Measurements from ENCODE around the gene LPAR4.

The LPAR4 gene

GRCh38 chrX:78710171-78710570 lies 37.3 kb upstream of the LPAR4 start:
- H2AK5ac ChIP-seq (ENCODE audit: low read depth, low read length), result no peak overlapping the region
- no peak overlapping the region for H3K23ac ChIP-seq (ENCODE audit: low read depth, low read length, poor library complexity)
- no peak for DNase-seq (ENCODE audit: low spot score)
- H3K4me3 ChIP-seq (ENCODE audit: low read length in 2 of 2), result no peak overlapping the region
- H3K9ac ChIP-seq (ENCODE audit: low read depth, low read length, poor library complexity), result no peak overlapping the region
- no peak overlapping the region for H2AFZ ChIP-seq (ENCODE audit: low read length)
- no peak overlapping the region for H3K4me2 ChIP-seq (ENCODE audit: insufficient read depth, low read length, poor library complexity, severe bottlenecking)
- H4K91ac ChIP-seq (ENCODE audit: low read depth, low read length, poor library complexity), result no peak overlapping the region
- no peak overlapping the region for H2BK12ac ChIP-seq (ENCODE audit: low read length)
- no peaks in the 10 kb centered on the region for H3K36me3 ChIP-seq (replicated peaks in 1 of 2; ENCODE audit: control insufficient read depth in 2 of 2, insufficient read depth in 2 of 2, low read length in 2 of 2)
- no peak overlapping the region for H3K14ac ChIP-seq (ENCODE audit: low read length)
- no peaks in the 10 kb centered on the region for H3K9me3 ChIP-seq (replicated peaks in 1 of 2; ENCODE audit: control insufficient read depth in 2 of 2, insufficient read depth in 1 of 2, low read depth in 1 of 2, low read length in 2 of 2)
- no peak overlapping the region for H4K8ac ChIP-seq (ENCODE audit: low read depth, low read length)
- WGBS, 2 donors (ENCODE audit: extremely low coverage in 2 of 2, insufficient read length in 2 of 2, insufficient replicate concordance in 1 of 2), result no CpG with 5 or more reads among the region's 1 CpG
- no peak overlapping the region for H2BK15ac ChIP-seq (ENCODE audit: low read length)
- no peak overlapping the region for H3K4ac ChIP-seq (ENCODE audit: low read length)
- no peak overlapping the region for H3K18ac ChIP-seq (ENCODE audit: low read length)
- H3K27me3 ChIP-seq (ENCODE audit: control insufficient read depth in 3 of 3, insufficient read depth in 3 of 3, low read depth in 1 of 3, low read length in 3 of 3), result no peaks in the 10 kb centered on the region
- H3K27ac ChIP-seq (replicated peaks; ENCODE audit: low read length), result no peak overlapping the region
- no peak overlapping the region for H2BK5ac ChIP-seq (ENCODE audit: low read length)
- no peak overlapping the region for H2BK120ac ChIP-seq (ENCODE audit: low read depth, low read length)
- H3K79me1 ChIP-seq (ENCODE audit: low read depth, low read length), result no peaks in the 10 kb centered on the region
- H3K4me1 ChIP-seq (ENCODE audit: control insufficient read depth in 2 of 2, insufficient read depth in 1 of 2, low read depth in 1 of 2, low read length in 2 of 2), result no peaks in the 10 kb centered on the region

- Histone ChIP-seq H3K4ac (ENCODE audit: low read length) (no peak overlapping the region), H3K4me1 (ENCODE audit: control insufficient read depth in 2 of 2, insufficient read depth in 1 of 2, low read depth in 1 of 2, low read length in 2 of 2) (no peaks in the 10 kb centered on the region), H3K4me2 (ENCODE audit: insufficient read depth, low read length, poor library complexity, severe bottlenecking) (no peak overlapping the region), H3K4me3 (ENCODE audit: low read length in 2 of 2) (no peak overlapping the region), H3K9me3 (replicated peaks in 1 of 2; ENCODE audit: control insufficient read depth in 2 of 2, insufficient read depth in 1 of 2, low read depth in 1 of 2, low read length in 2 of 2) (no peaks in the 10 kb centered on the region), H3K23ac (ENCODE audit: low read depth, low read length, poor library complexity) (no peak overlapping the region), H3K9ac (ENCODE audit: low read depth, low read length, poor library complexity) (no peak overlapping the region), H4K91ac (ENCODE audit: low read depth, low read length, poor library complexity) (no peak overlapping the region), H2BK15ac (ENCODE audit: low read length) (no peak overlapping the region), H3K79me1 (ENCODE audit: low read depth, low read length) (no peaks in the 10 kb centered on the region), H3K14ac (ENCODE audit: low read length) (no peak overlapping the region), H3K27me3 (ENCODE audit: control insufficient read depth in 3 of 3, insufficient read depth in 3 of 3, low read depth in 1 of 3, low read length in 3 of 3) (no peaks in the 10 kb centered on the region), H2BK120ac (ENCODE audit: low read depth, low read length) (no peak overlapping the region), H3K27ac (replicated peaks; ENCODE audit: low read length) (no peak overlapping the region), H3K36me3 (replicated peaks in 1 of 2; ENCODE audit: control insufficient read depth in 2 of 2, insufficient read depth in 2 of 2, low read length in 2 of 2) (no peaks in the 10 kb centered on the region), H3K18ac (ENCODE audit: low read length) (no peak overlapping the region), H2BK12ac (ENCODE audit: low read length) (no peak overlapping the region), H2AFZ (ENCODE audit: low read length) (no peak overlapping the region), H2BK5ac (ENCODE audit: low read length) (no peak overlapping the region), H2AK5ac (ENCODE audit: low read depth, low read length) (no peak overlapping the region), H4K8ac (ENCODE audit: low read depth, low read length) (no peak overlapping the region)
- no CpG with 5 or more reads among the region's 1 CpG for WGBS, 2 donors (ENCODE audit: extremely low coverage in 2 of 2, insufficient read length in 2 of 2, insufficient replicate concordance in 1 of 2)
- DNase-seq (ENCODE audit: low spot score), result no peak
These were observed 35.2 kb upstream of the LPAR4 start for GRCh38 chrX:78712336-78712735.

GRCh38 chrX:78725287-78725686 lies 22.2 kb upstream of the LPAR4 start:
- H3K27ac ChIP-seq (replicated peaks; ENCODE audit: low read length), result no peak overlapping the region
- H3K9ac ChIP-seq (ENCODE audit: low read depth, low read length, poor library complexity), result no peak overlapping the region
- H3K18ac ChIP-seq (ENCODE audit: low read length), result no peak overlapping the region
- no peak overlapping the region for H3K4ac ChIP-seq (ENCODE audit: low read length)
- H4K91ac ChIP-seq (ENCODE audit: low read depth, low read length, poor library complexity), result no peak overlapping the region
- H2BK120ac ChIP-seq (ENCODE audit: low read depth, low read length), result no peak overlapping the region
- no peak overlapping the region for H2AK5ac ChIP-seq (ENCODE audit: low read depth, low read length)
- no peak overlapping the region for H3K23ac ChIP-seq (ENCODE audit: low read depth, low read length, poor library complexity)
- DNase-seq (ENCODE audit: low spot score), result no peak
- H2BK5ac ChIP-seq (ENCODE audit: low read length), result no peak overlapping the region
- WGBS, 2 donors (ENCODE audit: extremely low coverage in 2 of 2, insufficient read length in 2 of 2, insufficient replicate concordance in 1 of 2), result no CpG with 5 or more reads among the region's 2 CpGs
- no peak overlapping the region for H3K4me2 ChIP-seq (ENCODE audit: insufficient read depth, low read length, poor library complexity, severe bottlenecking)
- H3K4me3 ChIP-seq (ENCODE audit: low read length in 2 of 2), result no peak overlapping the region
- H2AFZ ChIP-seq (ENCODE audit: low read length), result no peak overlapping the region
- no peaks in the 10 kb centered on the region for H3K36me3 ChIP-seq (replicated peaks in 1 of 2; ENCODE audit: control insufficient read depth in 2 of 2, insufficient read depth in 2 of 2, low read length in 2 of 2)
- H3K79me1 ChIP-seq (ENCODE audit: low read depth, low read length), result no peaks in the 10 kb centered on the region
- H3K14ac ChIP-seq (ENCODE audit: low read length), result no peak overlapping the region
- no peak overlapping the region for H2BK15ac ChIP-seq (ENCODE audit: low read length)
- H3K27me3 ChIP-seq (ENCODE audit: control insufficient read depth in 3 of 3, insufficient read depth in 3 of 3, low read depth in 1 of 3, low read length in 3 of 3), result no peaks in the 10 kb centered on the region
- no peak overlapping the region for H4K8ac ChIP-seq (ENCODE audit: low read depth, low read length)
- H2BK12ac ChIP-seq (ENCODE audit: low read length), result no peak overlapping the region
- H3K4me1 ChIP-seq (ENCODE audit: control insufficient read depth in 2 of 2, insufficient read depth in 1 of 2, low read depth in 1 of 2, low read length in 2 of 2), result no peaks in the 10 kb centered on the region
- H3K9me3 ChIP-seq (replicated peaks in 1 of 2; ENCODE audit: control insufficient read depth in 2 of 2, insufficient read depth in 1 of 2, low read depth in 1 of 2, low read length in 2 of 2), result no peaks in the 10 kb centered on the region

GRCh38 chrX:78746496-78746895 lies 1.0 kb upstream of the LPAR4 start:
- Histone ChIP-seq H3K4me1 (ENCODE audit: control insufficient read depth in 2 of 2, insufficient read depth in 1 of 2, low read depth in 1 of 2, low read length in 2 of 2) (peaks cover 2 to 8% of the 10 kb centered on the region in 2 donors), H3K23ac (ENCODE audit: low read depth, low read length, poor library complexity) (no peak overlapping the region), H3K4ac (ENCODE audit: low read length) (no peak overlapping the region), H3K18ac (ENCODE audit: low read length) (no peak overlapping the region), H2BK15ac (ENCODE audit: low read length) (no peak overlapping the region), H3K4me3 (ENCODE audit: low read length in 2 of 2) (no peak overlapping the region), H4K91ac (ENCODE audit: low read depth, low read length, poor library complexity) (no peak overlapping the region), H3K4me2 (ENCODE audit: insufficient read depth, low read length, poor library complexity, severe bottlenecking) (no peak overlapping the region), H3K9me3 (replicated peaks in 1 of 2; ENCODE audit: control insufficient read depth in 2 of 2, insufficient read depth in 1 of 2, low read depth in 1 of 2, low read length in 2 of 2) (no peaks in the 10 kb centered on the region), H2AK5ac (ENCODE audit: low read depth, low read length) (no peak overlapping the region), H3K9ac (ENCODE audit: low read depth, low read length, poor library complexity) (no peak overlapping the region), H2BK120ac (ENCODE audit: low read depth, low read length) (no peak overlapping the region), H3K36me3 (replicated peaks in 1 of 2; ENCODE audit: control insufficient read depth in 2 of 2, insufficient read depth in 2 of 2, low read length in 2 of 2) (no peaks in the 10 kb centered on the region), H3K27ac (replicated peaks; ENCODE audit: low read length) (peak overlapping the region; percentile 92), H2AFZ (ENCODE audit: low read length) (peak overlapping the region; percentile 74), H2BK12ac (ENCODE audit: low read length) (no peak overlapping the region), H3K27me3 (ENCODE audit: control insufficient read depth in 3 of 3, insufficient read depth in 3 of 3, low read depth in 1 of 3, low read length in 3 of 3) (no peaks in the 10 kb centered on the region), H3K79me1 (ENCODE audit: low read depth, low read length) (no peaks in the 10 kb centered on the region), H3K14ac (ENCODE audit: low read length) (no peak overlapping the region), H4K8ac (ENCODE audit: low read depth, low read length) (no peak overlapping the region), H2BK5ac (ENCODE audit: low read length) (no peak overlapping the region)
- DNase-seq (ENCODE audit: low spot score), result peak; percentile 38
